Liver (tissue), 3 donors: ENCODE results near the gene CDC6.

Experiments used
- ATF3 ChIP-seq: IDR thresholded peaks from 2 replicates; pipeline ENCODE4 v1.6.1; 2016; ENCODE audit warnings: antibody characterized with exemption
- EGR1 ChIP-seq, 2 donors: IDR thresholded peaks; 2 replicates each; pipeline ENCODE4 v1.6.1; 2016 to 2018; ENCODE audit warnings: antibody characterized with exemption in 2 of 2, low read depth in 2 of 2
- TAF1 ChIP-seq: conservative IDR thresholded peaks from 2 replicates; pipeline ENCODE4 v1.6.1; 2016; ENCODE audit warnings: antibody characterized with exemption, mild to moderate bottlenecking
- TF ChIP-seq, protein P1 (sequence below): fragments of 150-350 bp; IDR thresholded peaks from 2 replicates; pipeline ENCODE4 v1.5.1; 2017; ENCODE audit warnings: improper control_type of control experiment, low read depth, low read length; ENCODE audit not compliant: missing input control
- TF ChIP-seq, protein P2 (sequence below): IDR thresholded peaks from 2 replicates; pipeline ENCODE4 v1.6.1; 2016; ENCODE audit warnings: antibody characterized with exemption, mild to moderate bottlenecking
- donor health status: healthy.
- donor health status: healthy.

DNA sequence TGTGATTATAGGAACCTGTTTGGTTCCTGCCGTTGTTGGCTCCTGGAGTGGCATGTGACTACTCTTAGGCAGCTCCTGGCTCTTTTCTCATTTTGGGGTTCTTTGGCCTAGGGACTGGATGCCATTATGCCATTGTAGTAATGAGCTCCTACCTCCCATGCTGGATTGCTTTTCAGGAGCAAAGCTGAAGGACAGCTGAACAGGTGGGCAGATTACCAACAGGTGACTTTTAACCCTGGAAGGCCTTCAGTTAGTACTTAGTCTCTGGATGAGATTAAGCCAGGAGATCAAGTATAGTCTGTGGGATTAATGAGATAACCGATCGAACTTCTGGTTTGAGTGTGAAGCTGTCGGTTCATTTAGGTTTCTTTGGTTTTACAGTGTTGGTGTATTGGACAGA, 43.4 kb upstream of the CDC6 start:
- TF ChIP-seq, protein P1, sequence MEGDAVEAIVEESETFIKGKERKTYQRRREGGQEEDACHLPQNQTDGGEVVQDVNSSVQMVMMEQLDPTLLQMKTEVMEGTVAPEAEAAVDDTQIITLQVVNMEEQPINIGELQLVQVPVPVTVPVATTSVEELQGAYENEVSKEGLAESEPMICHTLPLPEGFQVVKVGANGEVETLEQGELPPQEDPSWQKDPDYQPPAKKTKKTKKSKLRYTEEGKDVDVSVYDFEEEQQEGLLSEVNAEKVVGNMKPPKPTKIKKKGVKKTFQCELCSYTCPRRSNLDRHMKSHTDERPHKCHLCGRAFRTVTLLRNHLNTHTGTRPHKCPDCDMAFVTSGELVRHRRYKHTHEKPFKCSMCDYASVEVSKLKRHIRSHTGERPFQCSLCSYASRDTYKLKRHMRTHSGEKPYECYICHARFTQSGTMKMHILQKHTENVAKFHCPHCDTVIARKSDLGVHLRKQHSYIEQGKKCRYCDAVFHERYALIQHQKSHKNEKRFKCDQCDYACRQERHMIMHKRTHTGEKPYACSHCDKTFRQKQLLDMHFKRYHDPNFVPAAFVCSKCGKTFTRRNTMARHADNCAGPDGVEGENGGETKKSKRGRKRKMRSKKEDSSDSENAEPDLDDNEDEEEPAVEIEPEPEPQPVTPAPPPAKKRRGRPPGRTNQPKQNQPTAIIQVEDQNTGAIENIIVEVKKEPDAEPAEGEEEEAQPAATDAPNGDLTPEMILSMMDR, result no peak
- TF ChIP-seq ATF3 (no peak), EGR1 (IDR thresholded peaks at IDR 0.05; ENCODE audit: low read depth in 2 of 2) (no peak), TAF1 (no peak)
- TF ChIP-seq, protein P2, sequence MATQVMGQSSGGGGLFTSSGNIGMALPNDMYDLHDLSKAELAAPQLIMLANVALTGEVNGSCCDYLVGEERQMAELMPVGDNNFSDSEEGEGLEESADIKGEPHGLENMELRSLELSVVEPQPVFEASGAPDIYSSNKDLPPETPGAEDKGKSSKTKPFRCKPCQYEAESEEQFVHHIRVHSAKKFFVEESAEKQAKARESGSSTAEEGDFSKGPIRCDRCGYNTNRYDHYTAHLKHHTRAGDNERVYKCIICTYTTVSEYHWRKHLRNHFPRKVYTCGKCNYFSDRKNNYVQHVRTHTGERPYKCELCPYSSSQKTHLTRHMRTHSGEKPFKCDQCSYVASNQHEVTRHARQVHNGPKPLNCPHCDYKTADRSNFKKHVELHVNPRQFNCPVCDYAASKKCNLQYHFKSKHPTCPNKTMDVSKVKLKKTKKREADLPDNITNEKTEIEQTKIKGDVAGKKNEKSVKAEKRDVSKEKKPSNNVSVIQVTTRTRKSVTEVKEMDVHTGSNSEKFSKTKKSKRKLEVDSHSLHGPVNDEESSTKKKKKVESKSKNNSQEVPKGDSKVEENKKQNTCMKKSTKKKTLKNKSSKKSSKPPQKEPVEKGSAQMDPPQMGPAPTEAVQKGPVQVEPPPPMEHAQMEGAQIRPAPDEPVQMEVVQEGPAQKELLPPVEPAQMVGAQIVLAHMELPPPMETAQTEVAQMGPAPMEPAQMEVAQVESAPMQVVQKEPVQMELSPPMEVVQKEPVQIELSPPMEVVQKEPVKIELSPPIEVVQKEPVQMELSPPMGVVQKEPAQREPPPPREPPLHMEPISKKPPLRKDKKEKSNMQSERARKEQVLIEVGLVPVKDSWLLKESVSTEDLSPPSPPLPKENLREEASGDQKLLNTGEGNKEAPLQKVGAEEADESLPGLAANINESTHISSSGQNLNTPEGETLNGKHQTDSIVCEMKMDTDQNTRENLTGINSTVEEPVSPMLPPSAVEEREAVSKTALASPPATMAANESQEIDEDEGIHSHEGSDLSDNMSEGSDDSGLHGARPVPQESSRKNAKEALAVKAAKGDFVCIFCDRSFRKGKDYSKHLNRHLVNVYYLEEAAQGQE, result no peak
